IPS-NIHi7 (cell line): ENCODE results near the gene ANKUB1.

Source experiments
- DNase-seq: peaks from one replicate; pipeline ENCODE4 v3.0.0; 2012; ENCODE audit warnings: mixed read lengths; ENCODE audit errors: extremely low spot score

Gene ANKUB1

GRCh38 chr3:149808209-149808829 lies 16.0 kb upstream of the ANKUB1 start:
- peak; percentile 75 for DNase-seq

- DNase-seq = no peak
These were observed 13.9 kb upstream of the ANKUB1 start for GRCh38 chr3:149806171-149806778.

GRCh38 chr3:149801639-149802038 lies 9.3 kb upstream of the ANKUB1 start:
- no peak for DNase-seq

- no peak for DNase-seq
These were observed 8.8 kb upstream of the ANKUB1 start for GRCh38 chr3:149801195-149801594.

- DNase-seq = no peak
These were observed 8.3 kb upstream of the ANKUB1 start for GRCh38 chr3:149800693-149801092.

GRCh38 chr3:149796026-149796425 lies 3.7 kb upstream of the ANKUB1 start:
- no peak for DNase-seq

- no peak for DNase-seq
These were observed 1.7 kb downstream of the ANKUB1 start for GRCh38 chr3:149790698-149791097.

GRCh38 chr3:149790268-149790667 lies 2.1 kb downstream of the ANKUB1 start:
- DNase-seq = no peak

GRCh38 chr3:149784064-149784704 lies 8.2 kb downstream of the ANKUB1 start:
- DNase-seq = peak; percentile 16

GRCh38 chr3:149783576-149783975 lies 8.8 kb downstream of the ANKUB1 start:
- DNase-seq = no peak

- DNase-seq = no peak
These were observed 10.6 kb downstream of the ANKUB1 start for GRCh38 chr3:149781741-149782140.

- DNase-seq = no peak
These were observed 11.1 kb downstream of the ANKUB1 start for GRCh38 chr3:149781211-149781610.

- DNase-seq = no peak
These were observed 14.7 kb downstream of the ANKUB1 start for GRCh38 chr3:149777414-149778214.

GRCh38 chr3:149776170-149776569 lies 16.2 kb downstream of the ANKUB1 start:
- no peak for DNase-seq

GRCh38 chr3:149772861-149773260 lies 19.5 kb downstream of the ANKUB1 start:
- no peak for DNase-seq

GRCh38 chr3:149771652-149772271 lies 20.6 kb downstream of the ANKUB1 start:
- DNase-seq = peak; percentile 77

GRCh38 chr3:149770246-149770645 lies 22.1 kb downstream of the ANKUB1 start:
- DNase-seq = no peak

- no peak for DNase-seq
These were observed 23.6 kb downstream of the ANKUB1 start for GRCh38 chr3:149768704-149769103.

- DNase-seq = no peak
These were observed 24.6 kb downstream of the ANKUB1 start for GRCh38 chr3:149767720-149768119.

GRCh38 chr3:149765762-149766334 lies 26.5 kb downstream of the ANKUB1 start:
- DNase-seq = peak; percentile 22

- no peak for DNase-seq
These were observed 28.1 kb downstream of the ANKUB1 start for GRCh38 chr3:149764302-149764701.
